Epithelial cell of proximal tubule (primary cell): ENCODE measurements around the gene CD44. TPM values are rescaled to one million over a fixed set of nuclear protein-coding genes. Genes with fewer than 3 reads are reported as not detected.

ENCODE experiments used
- DNase-seq: peaks from one replicate; pipeline ENCODE4 v3.0.0-alpha.2; 2011; ENCODE audit warnings: low read depth
- H3K4me3 ChIP-seq: 2 replicates; pipeline ENCODE4 v1.5.1; 2011; ENCODE audit warnings: low read depth, mild to moderate bottlenecking, low read length
- total RNA-seq: library from RNA; depleted of rRNA; stranded (reverse); fragments of >200 nt; gene quantifications from 2 replicates; pipeline ENCODE4 v1.2.3, GENCODE V29; 2015
- TF ChIP-seq, protein P1 (sequence below): conservative IDR thresholded peaks from 2 replicates; pipeline ENCODE4 v1.5.1; 2012; ENCODE audit warnings: low read depth, mild to moderate bottlenecking, low read length

CD44 gene
- total RNA-seq, 1 donor from 2014 or later, result 296 TPM

- no peak overlapping the region for H3K4me3 ChIP-seq
- TF ChIP-seq, protein P1, sequence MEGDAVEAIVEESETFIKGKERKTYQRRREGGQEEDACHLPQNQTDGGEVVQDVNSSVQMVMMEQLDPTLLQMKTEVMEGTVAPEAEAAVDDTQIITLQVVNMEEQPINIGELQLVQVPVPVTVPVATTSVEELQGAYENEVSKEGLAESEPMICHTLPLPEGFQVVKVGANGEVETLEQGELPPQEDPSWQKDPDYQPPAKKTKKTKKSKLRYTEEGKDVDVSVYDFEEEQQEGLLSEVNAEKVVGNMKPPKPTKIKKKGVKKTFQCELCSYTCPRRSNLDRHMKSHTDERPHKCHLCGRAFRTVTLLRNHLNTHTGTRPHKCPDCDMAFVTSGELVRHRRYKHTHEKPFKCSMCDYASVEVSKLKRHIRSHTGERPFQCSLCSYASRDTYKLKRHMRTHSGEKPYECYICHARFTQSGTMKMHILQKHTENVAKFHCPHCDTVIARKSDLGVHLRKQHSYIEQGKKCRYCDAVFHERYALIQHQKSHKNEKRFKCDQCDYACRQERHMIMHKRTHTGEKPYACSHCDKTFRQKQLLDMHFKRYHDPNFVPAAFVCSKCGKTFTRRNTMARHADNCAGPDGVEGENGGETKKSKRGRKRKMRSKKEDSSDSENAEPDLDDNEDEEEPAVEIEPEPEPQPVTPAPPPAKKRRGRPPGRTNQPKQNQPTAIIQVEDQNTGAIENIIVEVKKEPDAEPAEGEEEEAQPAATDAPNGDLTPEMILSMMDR, result no peak
- no peak for DNase-seq
Measured at GRCh38 chr11:35112056-35112845, 26.7 kb upstream of the CD44 start.

GRCh38 chr11:35112846-35113105 lies 26.2 kb upstream of the CD44 start:
- TF ChIP-seq, protein P1, result no peak
- no peak overlapping the region for H3K4me3 ChIP-seq
- no peak for DNase-seq

GRCh38 chr11:35114906-35115687 lies 23.9 kb upstream of the CD44 start:
- DNase-seq, result no peak
- H3K4me3 ChIP-seq, result no peak overlapping the region
- TF ChIP-seq, protein P1, result no peak

GRCh38 chr11:35115688-35116030 lies 23.3 kb upstream of the CD44 start:
- no peak overlapping the region for H3K4me3 ChIP-seq
- DNase-seq, result no peak
- TF ChIP-seq, protein P1, result no peak

DNA sequence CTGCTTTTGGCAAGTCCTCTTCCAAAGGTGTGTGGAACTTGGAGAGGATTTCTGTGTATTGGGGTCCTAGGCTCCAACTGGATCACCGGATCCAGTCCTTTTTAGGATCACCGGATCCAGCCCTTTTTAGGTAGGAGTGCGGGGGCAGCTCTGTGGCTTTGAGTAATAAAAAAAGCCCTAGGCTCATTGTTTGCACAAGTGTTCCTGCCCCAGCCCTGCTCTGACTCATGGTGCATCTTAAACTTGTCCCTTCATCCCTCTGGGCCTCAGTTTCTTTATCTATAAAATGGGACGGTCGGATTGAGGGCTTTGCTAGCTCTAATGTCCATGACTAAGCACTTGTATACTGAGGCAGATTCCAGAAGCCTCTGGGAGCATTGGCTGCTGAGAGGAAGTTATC lies 22.7 kb upstream of the CD44 start:
- H3K4me3 ChIP-seq, result no peak overlapping the region
- TF ChIP-seq, protein P1, result no peak
- no peak for DNase-seq

DNA sequence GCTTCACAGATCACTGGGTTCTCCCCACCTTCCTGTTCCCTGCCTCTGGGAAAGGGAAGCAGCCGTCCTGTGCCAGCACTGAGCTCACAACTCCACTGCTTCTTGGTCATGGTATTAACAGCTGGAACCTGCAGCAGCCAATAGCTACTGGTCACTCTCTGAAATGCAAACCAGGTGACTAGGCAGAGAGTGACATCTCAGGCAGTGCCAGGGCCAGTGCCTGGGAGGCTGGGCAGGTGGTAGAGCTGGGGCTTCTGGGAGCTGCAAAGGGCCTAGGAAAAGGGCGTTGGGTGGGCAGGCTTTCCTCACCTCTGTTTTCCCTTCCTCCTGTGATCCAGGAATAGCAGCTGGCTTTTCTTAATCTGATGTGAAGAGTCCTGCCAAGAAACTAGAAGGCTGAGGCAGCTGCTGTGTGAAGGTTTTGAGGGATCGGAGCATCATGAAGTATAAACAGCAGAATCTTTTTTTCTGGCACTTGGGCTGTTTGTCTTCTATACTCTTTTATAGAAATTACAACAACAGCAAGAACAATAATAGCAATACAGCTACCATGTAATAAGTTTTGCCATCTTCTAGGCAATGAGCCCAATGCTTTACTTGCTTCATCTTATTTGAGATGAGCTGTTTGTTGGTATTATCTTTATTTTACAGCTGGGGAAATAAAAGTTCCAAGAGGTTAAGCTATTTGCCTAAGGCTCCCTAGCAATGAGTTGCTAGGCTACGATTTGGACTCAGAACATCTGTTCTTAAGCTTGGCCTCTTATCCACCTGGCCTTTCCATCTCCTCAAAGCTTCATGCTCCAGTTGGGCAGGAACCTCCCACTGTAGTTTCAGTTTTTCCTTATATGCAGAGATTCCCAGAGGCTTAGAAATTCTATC lies 22.0 kb upstream of the CD44 start:
- H3K4me3 ChIP-seq, result no peak overlapping the region
- TF ChIP-seq, protein P1, result no peak
- no peak for DNase-seq
